ENCODE results near the gene TBL3. TPM values are rescaled to one million over a fixed set of nuclear protein-coding genes. Genes with fewer than 3 reads are reported as not detected.

Gene TBL3
- total RNA-seq, 1 experiment from 2014 or later, result 73.4 TPM

DNA sequence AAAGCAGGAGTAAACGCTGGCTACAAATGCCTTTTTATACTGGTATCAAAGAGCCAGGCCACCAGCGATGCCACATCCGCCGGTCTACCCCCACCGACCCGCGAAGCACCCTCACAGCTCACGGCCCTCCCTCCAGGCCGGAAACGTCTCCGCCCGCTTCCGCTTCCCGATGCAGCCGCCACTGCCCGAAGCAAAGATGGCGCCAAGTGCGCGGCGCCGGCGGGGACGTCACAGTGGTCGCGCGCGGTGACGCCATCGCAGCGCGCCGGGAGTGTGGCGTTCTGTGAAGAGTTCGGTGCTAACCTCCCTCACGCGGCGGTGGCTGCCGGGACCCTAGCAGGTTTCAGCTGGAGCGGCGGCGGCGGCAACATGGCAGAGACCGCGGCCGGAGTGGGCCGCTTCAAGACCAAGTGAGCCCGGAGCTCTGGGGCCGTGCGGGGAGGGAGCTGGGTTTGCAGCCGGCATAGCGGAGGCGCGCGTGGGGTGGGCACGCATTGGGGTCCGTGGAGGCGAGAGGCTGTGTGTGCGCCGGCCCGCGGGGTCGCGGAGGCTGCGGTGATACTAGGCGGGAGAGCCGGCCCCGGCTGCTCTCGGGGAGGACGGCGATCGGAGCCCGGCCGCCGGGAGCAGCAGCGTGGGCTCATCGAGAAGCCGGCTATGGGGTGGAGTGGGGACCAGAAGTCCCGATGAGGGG, at the start of gene TBL3 (continued):
- 0 out of 2 replicates have a peak, but pooled peaks have one; percentile 16 for TF ChIP-seq ZNF263 (CRISPR knock-in tag; IDR thresholded peaks at IDR 0.05; ENCODE audit: low read depth)
- peak; percentile 99 for TF ChIP-seq FOXK1 (CRISPR knock-in tag; IDR thresholded peaks at IDR 0.05)
- TF ChIP-seq CBFB (CRISPR knock-in tag; IDR thresholded peaks at IDR 0.05; ENCODE audit: low read depth), result peak; percentile 99
- TF ChIP-seq CREM (CRISPR knock-in tag; IDR thresholded peaks at IDR 0.05), result peak; percentile 100
- TF ChIP-seq RELA (CRISPR knock-in tag; IDR thresholded peaks at IDR 0.05; ENCODE audit: borderline replicate concordance), result no peak
- TF ChIP-seq NR1H2 (CRISPR knock-in tag; IDR thresholded peaks at IDR 0.05), result no peak
- TF ChIP-seq SMAD3 (CRISPR knock-in tag; IDR thresholded peaks at IDR 0.05; ENCODE audit: borderline replicate concordance), result peak; percentile 90
- no peak for TF ChIP-seq MLX (CRISPR knock-in tag; IDR thresholded peaks at IDR 0.05)
- TF ChIP-seq MXD4 (CRISPR knock-in tag; IDR thresholded peaks at IDR 0.05; ENCODE audit: borderline replicate concordance), result no peak
- no peak for TF ChIP-seq EMX1 (CRISPR knock-in tag; IDR thresholded peaks at IDR 0.05)
- TF ChIP-seq SMAD4 (CRISPR knock-in tag; IDR thresholded peaks at IDR 0.05), result peak; percentile 75; the same call in 1 of the 2 replicates
- TF ChIP-seq ZBTB43 (CRISPR knock-in tag; IDR thresholded peaks at IDR 0.05), result no peak
- TF ChIP-seq ZBTB21 (CRISPR knock-in tag; IDR thresholded peaks at IDR 0.05; ENCODE audit: borderline replicate concordance), result peak; percentile 93; the same call in 1 of the 2 replicates
- TF ChIP-seq, protein P1, sequence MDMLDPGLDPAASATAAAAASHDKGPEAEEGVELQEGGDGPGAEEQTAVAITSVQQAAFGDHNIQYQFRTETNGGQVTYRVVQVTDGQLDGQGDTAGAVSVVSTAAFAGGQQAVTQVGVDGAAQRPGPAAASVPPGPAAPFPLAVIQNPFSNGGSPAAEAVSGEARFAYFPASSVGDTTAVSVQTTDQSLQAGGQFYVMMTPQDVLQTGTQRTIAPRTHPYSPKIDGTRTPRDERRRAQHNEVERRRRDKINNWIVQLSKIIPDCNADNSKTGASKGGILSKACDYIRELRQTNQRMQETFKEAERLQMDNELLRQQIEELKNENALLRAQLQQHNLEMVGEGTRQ (CRISPR knock-in tag; IDR thresholded peaks at IDR 0.05), result peak; percentile 68
- TF ChIP-seq, protein P2, sequence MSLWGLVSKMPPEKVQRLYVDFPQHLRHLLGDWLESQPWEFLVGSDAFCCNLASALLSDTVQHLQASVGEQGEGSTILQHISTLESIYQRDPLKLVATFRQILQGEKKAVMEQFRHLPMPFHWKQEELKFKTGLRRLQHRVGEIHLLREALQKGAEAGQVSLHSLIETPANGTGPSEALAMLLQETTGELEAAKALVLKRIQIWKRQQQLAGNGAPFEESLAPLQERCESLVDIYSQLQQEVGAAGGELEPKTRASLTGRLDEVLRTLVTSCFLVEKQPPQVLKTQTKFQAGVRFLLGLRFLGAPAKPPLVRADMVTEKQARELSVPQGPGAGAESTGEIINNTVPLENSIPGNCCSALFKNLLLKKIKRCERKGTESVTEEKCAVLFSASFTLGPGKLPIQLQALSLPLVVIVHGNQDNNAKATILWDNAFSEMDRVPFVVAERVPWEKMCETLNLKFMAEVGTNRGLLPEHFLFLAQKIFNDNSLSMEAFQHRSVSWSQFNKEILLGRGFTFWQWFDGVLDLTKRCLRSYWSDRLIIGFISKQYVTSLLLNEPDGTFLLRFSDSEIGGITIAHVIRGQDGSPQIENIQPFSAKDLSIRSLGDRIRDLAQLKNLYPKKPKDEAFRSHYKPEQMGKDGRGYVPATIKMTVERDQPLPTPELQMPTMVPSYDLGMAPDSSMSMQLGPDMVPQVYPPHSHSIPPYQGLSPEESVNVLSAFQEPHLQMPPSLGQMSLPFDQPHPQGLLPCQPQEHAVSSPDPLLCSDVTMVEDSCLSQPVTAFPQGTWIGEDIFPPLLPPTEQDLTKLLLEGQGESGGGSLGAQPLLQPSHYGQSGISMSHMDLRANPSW (CRISPR knock-in tag; conservative IDR thresholded peaks at IDR 0.05; ENCODE audit: low read depth), result no peak
- no peak for TF ChIP-seq JUN (CRISPR knock-in tag; IDR thresholded peaks at IDR 0.05)
- peak; percentile 93 for TF ChIP-seq TEAD1 (CRISPR knock-in tag; IDR thresholded peaks at IDR 0.05)
- TF ChIP-seq, protein P3, sequence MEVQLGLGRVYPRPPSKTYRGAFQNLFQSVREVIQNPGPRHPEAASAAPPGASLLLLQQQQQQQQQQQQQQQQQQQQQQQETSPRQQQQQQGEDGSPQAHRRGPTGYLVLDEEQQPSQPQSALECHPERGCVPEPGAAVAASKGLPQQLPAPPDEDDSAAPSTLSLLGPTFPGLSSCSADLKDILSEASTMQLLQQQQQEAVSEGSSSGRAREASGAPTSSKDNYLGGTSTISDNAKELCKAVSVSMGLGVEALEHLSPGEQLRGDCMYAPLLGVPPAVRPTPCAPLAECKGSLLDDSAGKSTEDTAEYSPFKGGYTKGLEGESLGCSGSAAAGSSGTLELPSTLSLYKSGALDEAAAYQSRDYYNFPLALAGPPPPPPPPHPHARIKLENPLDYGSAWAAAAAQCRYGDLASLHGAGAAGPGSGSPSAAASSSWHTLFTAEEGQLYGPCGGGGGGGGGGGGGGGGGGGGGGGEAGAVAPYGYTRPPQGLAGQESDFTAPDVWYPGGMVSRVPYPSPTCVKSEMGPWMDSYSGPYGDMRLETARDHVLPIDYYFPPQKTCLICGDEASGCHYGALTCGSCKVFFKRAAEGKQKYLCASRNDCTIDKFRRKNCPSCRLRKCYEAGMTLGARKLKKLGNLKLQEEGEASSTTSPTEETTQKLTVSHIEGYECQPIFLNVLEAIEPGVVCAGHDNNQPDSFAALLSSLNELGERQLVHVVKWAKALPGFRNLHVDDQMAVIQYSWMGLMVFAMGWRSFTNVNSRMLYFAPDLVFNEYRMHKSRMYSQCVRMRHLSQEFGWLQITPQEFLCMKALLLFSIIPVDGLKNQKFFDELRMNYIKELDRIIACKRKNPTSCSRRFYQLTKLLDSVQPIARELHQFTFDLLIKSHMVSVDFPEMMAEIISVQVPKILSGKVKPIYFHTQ (CRISPR knock-in tag; IDR thresholded peaks at IDR 0.05), result no peak
- TF ChIP-seq IRF2 (CRISPR knock-in tag; IDR thresholded peaks at IDR 0.05; ENCODE audit: borderline replicate concordance, low read depth), result no peak
- TF ChIP-seq FOXJ3 (CRISPR knock-in tag; IDR thresholded peaks at IDR 0.05; ENCODE audit: borderline replicate concordance), result no peak
- TF ChIP-seq TCF7 (CRISPR knock-in tag; IDR thresholded peaks at IDR 0.05; ENCODE audit: low read depth), result no peak
- TF ChIP-seq ZNF219 (CRISPR knock-in tag; IDR thresholded peaks at IDR 0.05; ENCODE audit: borderline replicate concordance), result no peak
- peak; percentile 89 for TF ChIP-seq FOXP1 (CRISPR knock-in tag; IDR thresholded peaks at IDR 0.05; ENCODE audit: borderline replicate concordance)
- TF ChIP-seq ZNF423 (CRISPR knock-in tag; IDR thresholded peaks at IDR 0.05), result no peak
- TF ChIP-seq GRHL2 (CRISPR knock-in tag; IDR thresholded peaks at IDR 0.05; ENCODE audit: insufficient replicate concordance, severe bottlenecking), result no peak
- no peak for TF ChIP-seq ZNF138 (CRISPR knock-in tag; conservative IDR thresholded peaks at IDR 0.05)
- TF ChIP-seq MYBL2 (CRISPR knock-in tag; IDR thresholded peaks at IDR 0.05), result peak; percentile 45; the same call in 1 of the 2 replicates
- TF ChIP-seq HMGA2 (CRISPR knock-in tag; IDR thresholded peaks at IDR 0.05), result no peak
- peak; percentile 90 for TF ChIP-seq TP53 (CRISPR knock-in tag; IDR thresholded peaks at IDR 0.05)
- TF ChIP-seq PRRX2 (CRISPR knock-in tag; IDR thresholded peaks at IDR 0.05), result no peak
